H1 (cell line): ENCODE measurements around the gene PCDHA13. TPM values are rescaled to one million over a fixed set of nuclear protein-coding genes. Genes with fewer than 3 reads are reported as not detected.

Experiments
- CTCF ChIA-PET: fragments of 300-600 bp; sonication (Branson Sonifier 250); formaldehyde crosslinking; loops from one replicate; lab custom pipeline; 2021; ENCODE audit not compliant: partially characterized antibody; lab: Charles Lee
- POLR2A ChIA-PET: fragments of 300-600 bp; sonication (Branson Sonifier 250); formaldehyde crosslinking; loops from one replicate; lab custom pipeline; 2021; ENCODE audit warnings: inconsistent platforms; ENCODE audit not compliant: partially characterized antibody; lab: Charles Lee
- DNase-seq, 2 experiments: peaks; one replicate each; pipeline versions ENCODE4 v3.0.0 to v3.0.0-alpha.2; 2010 to 2022; ENCODE audit warnings: low spot score in 2 of 2, low read depth in 1 of 2, mixed read lengths in 1 of 2
- FAIRE-seq: peaks from 2 replicates; lab custom pipeline; 2011; peaks lifted over from hg19 to GRCh38; lab: Jason Lieb, UNC
- H2AFZ ChIP-seq: 2 replicates; pipeline ENCODE4 v1.8.1; 2012; ENCODE audit warnings: low read length, inconsistent platforms
- H2AK5ac ChIP-seq: 2 replicates; pipeline ENCODE4 v1.6.1; 2013; ENCODE audit warnings: low read depth, low read length
- H2BK120ac ChIP-seq: replicated peaks from 2 replicates; pipeline ENCODE3; 2013; ENCODE audit warnings: low read depth, low read length, inconsistent platforms
- H2BK12ac ChIP-seq: 2 replicates; pipeline ENCODE4 v1.6.1; 2013; ENCODE audit warnings: low read depth, low read length
- H2BK15ac ChIP-seq: 2 replicates; pipeline ENCODE4 v1.6.1; 2013; ENCODE audit warnings: low read length
- H2BK20ac ChIP-seq: 2 replicates; pipeline ENCODE4 v1.6.1; 2013; ENCODE audit warnings: low read length
- H2BK5ac ChIP-seq: 2 replicates; pipeline ENCODE4 v1.6.1; 2013; ENCODE audit warnings: low read depth, low read length
- H3K14ac ChIP-seq: 2 replicates; pipeline ENCODE4 v1.6.1; 2013; ENCODE audit warnings: inconsistent platforms; ENCODE audit not compliant: insufficient read length
- H3K18ac ChIP-seq: 2 replicates; pipeline ENCODE4 v1.6.1; 2013; ENCODE audit warnings: low read length; ENCODE audit errors: extremely low read depth
- H3K23ac ChIP-seq: 2 replicates; pipeline ENCODE4 v1.6.1; 2013; ENCODE audit warnings: inconsistent platforms; ENCODE audit not compliant: insufficient read length
- H3K23me2 ChIP-seq: 2 replicates; pipeline ENCODE4 v1.6.1; 2013; ENCODE audit warnings: low read depth, low read length
- H3K27ac ChIP-seq: 2 replicates; pipeline ENCODE4 v1.6.1; 2011; ENCODE audit warnings: low read depth, low read length, inconsistent platforms
- H3K27me3 ChIP-seq, 4 experiments: replicated peaks in 1 of 4; 1 replicate in 1 of 4; 2 replicates in 3 of 4; pipeline versions ENCODE4 v1.6.1 to v1.8.1; 2011 to 2013; ENCODE audit warnings: low read length in 3 of 4, mild to moderate bottlenecking in 3 of 4, inconsistent platforms in 2 of 4, mixed read lengths in 2 of 4, moderate library complexity in 1 of 4; ENCODE audit not compliant: control insufficient read depth in 3 of 4, insufficient read depth in 3 of 4; ENCODE audit errors: extremely low read depth in 1 of 4
- H3K36me3 ChIP-seq, 4 experiments: 2 replicates each; pipeline versions ENCODE4 v1.6.1 to v1.8.1; 2011 to 2013; ENCODE audit warnings: mild to moderate bottlenecking in 4 of 4, low read length in 3 of 4, moderate library complexity in 2 of 4, control low read depth in 1 of 4, inconsistent platforms in 1 of 4; ENCODE audit not compliant: insufficient read depth in 4 of 4, control insufficient read depth in 2 of 4
- H3K4ac ChIP-seq: replicated peaks from 2 replicates; pipeline ENCODE3; 2013; ENCODE audit warnings: low read length, low read depth, mixed read lengths, inconsistent platforms; ENCODE audit not compliant: insufficient read length
- H3K4me1 ChIP-seq, 4 experiments: replicated peaks in 1 of 4; 1 replicate in 1 of 4; 2 replicates in 3 of 4; pipeline versions ENCODE4 v1.6.1 to v1.8.1; 2011 to 2013; ENCODE audit warnings: low read length in 3 of 4, inconsistent platforms in 2 of 4, mixed read lengths in 1 of 4; ENCODE audit not compliant: insufficient read depth in 4 of 4, control insufficient read depth in 3 of 4
- H3K4me2 ChIP-seq, 2 experiments: 2 replicates each; pipeline versions ENCODE4 v1.6.1 to v1.8.1; 2011 to 2013; ENCODE audit warnings: low read depth in 2 of 2, low read length in 2 of 2, control low read depth in 1 of 2, inconsistent platforms in 1 of 2, mild to moderate bottlenecking in 1 of 2; ENCODE audit not compliant: insufficient read depth in 1 of 2
- H3K4me3 ChIP-seq, 4 experiments: fragments of 200-600, 300-600 bp in 1 of 4; sonication (generic), shearing (Covaris generic), sonication (Bioruptor Twin) in 1 of 4; 2 replicates each; pipeline versions ENCODE4 v1.5.1 to v1.8.1; 2011 to 2016; ENCODE audit warnings: low read length in 4 of 4, low read depth in 3 of 4, control low read depth in 2 of 4, inconsistent platforms in 2 of 4, mild to moderate bottlenecking in 2 of 4, mixed read lengths in 1 of 4, moderate library complexity in 1 of 4; ENCODE audit not compliant: insufficient read depth in 2 of 4; ENCODE audit errors: extremely low read depth in 1 of 4
- H3K56ac ChIP-seq: replicated peaks from 2 replicates; pipeline ENCODE3; 2013; ENCODE audit warnings: low read depth, mild to moderate bottlenecking, mixed read lengths, low read length, inconsistent platforms; ENCODE audit not compliant: insufficient read length
- H3K79me1 ChIP-seq: 2 replicates; pipeline ENCODE4 v1.6.1; 2013; ENCODE audit warnings: low read depth, low read length, control low read depth
- H3K79me2 ChIP-seq, 2 experiments: 2 replicates each; pipeline versions ENCODE4 v1.6.1 to v1.8.1; 2012 to 2013; ENCODE audit warnings: low read length in 2 of 2, mild to moderate bottlenecking in 2 of 2, inconsistent platforms in 1 of 2; ENCODE audit not compliant: insufficient read depth in 2 of 2, control insufficient read depth in 1 of 2
- H3K9ac ChIP-seq, 4 experiments: replicated peaks in 1 of 4; 1 replicate in 1 of 4; 2 replicates in 3 of 4; pipeline versions ENCODE4 v1.6.1 to v1.8.1; 2011 to 2013; ENCODE audit warnings: low read depth in 3 of 4, low read length in 3 of 4, control low read depth in 2 of 4, mild to moderate bottlenecking in 2 of 4, moderate library complexity in 2 of 4, inconsistent platforms in 1 of 4; ENCODE audit errors: extremely low read depth in 1 of 4
- H3K9me3 ChIP-seq, 2 experiments: 2 replicates each; pipeline versions ENCODE4 v1.6.1 to v1.8.1; 2012 to 2013; ENCODE audit warnings: mild to moderate bottlenecking in 2 of 2, moderate library complexity in 2 of 2, control low read depth in 1 of 2, inconsistent platforms in 1 of 2, low read depth in 1 of 2, low read length in 1 of 2, mixed read lengths in 1 of 2; ENCODE audit not compliant: insufficient read depth in 2 of 2
- H4K20me1 ChIP-seq, 2 experiments: replicated peaks in 1 of 2; 2 replicates each; pipeline versions ENCODE3 to v1.8.1; 2011 to 2013; ENCODE audit warnings: inconsistent platforms in 2 of 2, low read length in 2 of 2, mild to moderate bottlenecking in 1 of 2; ENCODE audit not compliant: insufficient read depth in 2 of 2, control insufficient read depth in 1 of 2
- H4K5ac ChIP-seq: 2 replicates; pipeline ENCODE4 v1.6.1; 2013; ENCODE audit warnings: low read length, low read depth, mixed read lengths, inconsistent platforms; ENCODE audit not compliant: insufficient read length
- H4K8ac ChIP-seq: 2 replicates; pipeline ENCODE4 v1.8.0; 2013; ENCODE audit warnings: mild to moderate bottlenecking, moderate library complexity, low read length, inconsistent platforms; ENCODE audit not compliant: insufficient read depth; ENCODE audit errors: extremely low read depth
- H4K91ac ChIP-seq: replicated peaks from 2 replicates; pipeline ENCODE3; 2013; ENCODE audit warnings: low read length, mixed read lengths, inconsistent platforms; ENCODE audit not compliant: insufficient read length
- CREB1 ChIP-seq: IDR thresholded peaks from 2 replicates; pipeline ENCODE4 v1.6.1; 2012; ENCODE audit warnings: inconsistent platforms
- TAF1 ChIP-seq: IDR thresholded peaks from 2 replicates; pipeline ENCODE4 v1.6.1; 2011; ENCODE audit warnings: mild to moderate bottlenecking, low read depth, low read length
- WGBS, 2 experiments: shearing (Covaris generic) in 1 of 2; methylation state at CpG; one replicate each; pipeline versions ENCODE4 v1.1.6 to v1.1.7; 2013 to 2015; ENCODE audit warnings: low lambda C conversion rate in 2 of 2, mixed read lengths in 2 of 2, inconsistent platforms in 1 of 2, low coverage in 1 of 2, missing lambda C conversion rate in 1 of 2; ENCODE audit not compliant: insufficient replicate concordance in 2 of 2, insufficient coverage in 1 of 2, insufficient read length in 1 of 2; ENCODE audit errors: extremely low coverage in 1 of 2, missing lambda C conversion rate in 1 of 2; 5-methylcytosine and 5-hydroxymethylcytosine counted together
- polyA plus RNA-seq, 7 experiments: library from polyadenylated mRNA; depleted of rRNA in 3 of 7; stranded (reverse) in 5 of 7; unstranded in 2 of 7; fragments of >200 nt in 5 of 7; fragments of 200-250 nt in 2 of 7; gene quantifications; 1 replicate in 5 of 7; 2 replicates in 1 of 7; 4 replicates in 1 of 7; pipeline versions ENCODE4 v1.2.1 to v1.2.3, GENCODE V29; 2011 to 2013; ENCODE audit warnings: missing spikeins in 2 of 7, mixed read lengths in 2 of 7
- total RNA-seq: library from RNA; stranded (reverse); fragmentation: NEBNext Ultra II Directional; extraction: Animal tissue kit (Norgen Biotek cat#: 25700); gene quantifications from 2 replicates; pipeline ENCODE4 v1.2.1, GENCODE V29; 2021

The PCDHA13 gene
- total and polyA plus RNA-seq, 2 of the 8 experiments (the other 6 are each of a cell fraction or from before 2014, with no cell fraction given) = 1.2 to 1.3 TPM

DNA sequence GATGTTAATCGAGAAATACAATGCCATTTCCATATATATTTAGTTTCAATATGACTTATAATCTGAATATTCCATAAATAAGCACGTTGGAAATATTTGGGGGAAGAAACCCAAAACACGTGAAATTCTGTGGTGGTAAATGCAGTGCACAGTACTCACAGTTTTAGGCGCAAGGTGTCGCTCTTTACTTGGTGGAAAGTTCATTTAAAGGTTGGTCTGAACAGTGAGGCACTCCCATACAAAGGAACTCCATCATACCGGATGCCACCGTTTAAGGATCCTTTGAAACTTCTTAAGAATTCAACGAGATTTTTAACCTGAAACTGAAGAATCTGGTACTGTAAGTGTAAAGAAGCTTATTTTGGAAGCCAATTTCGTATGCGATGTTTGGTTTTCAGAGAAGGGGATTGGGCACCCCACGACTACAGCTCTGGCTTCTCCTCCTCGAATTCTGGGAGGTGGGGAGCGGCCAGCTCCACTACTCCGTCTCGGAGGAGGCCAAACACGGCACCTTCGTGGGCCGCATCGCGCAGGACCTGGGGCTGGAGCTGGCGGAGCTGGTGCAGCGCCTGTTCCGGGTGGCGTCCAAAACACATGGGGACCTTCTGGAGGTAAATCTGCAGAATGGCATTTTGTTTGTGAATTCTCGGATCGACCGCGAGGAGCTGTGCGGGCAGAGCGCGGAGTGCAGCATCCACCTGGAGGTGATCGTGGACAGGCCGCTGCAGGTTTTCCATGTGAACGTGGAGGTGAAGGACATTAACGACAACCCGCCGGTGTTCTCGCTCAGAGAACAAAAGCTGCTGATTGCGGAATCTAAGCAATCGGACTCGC, 13.0 kb upstream of the PCDHA13 start, which contains the start of gene PCDHA11:
Gene PCDHA11, plus strand, starts transcription at position 237 of the 834 bp plus-strand sequence. Its CDS starts 147 bp downstream, at position 384.
- Histone ChIP-seq H2BK5ac (no peak within 1 kb of the TSS), H3K4me1 (no peaks in the 10 kb centered on the region), H3K4me2 (peak within 1 kb of the TSS; percentile 37 to 47), H2AK5ac (no peak within 1 kb of the TSS), H4K20me1 (no peaks in the 10 kb centered on the region), H3K27me3 (no peaks in the 10 kb centered on the region), H3K27ac (peak within 1 kb of the TSS; percentile 37; the same call in 1 of the 2 replicates), H3K79me2 (peaks cover 0 to 19% of the 10 kb centered on the region in 2 experiments; a peak in 2 of 4 replicates), H3K4me3 (peak within 1 kb of the TSS; percentile 54 to 66 (median 58)), H3K4ac (no peak within 1 kb of the TSS), H4K5ac (peak within 1 kb of the TSS; percentile 7), H2BK12ac (no peak within 1 kb of the TSS), H3K23ac (no peak within 1 kb of the TSS), H2BK120ac (no peak within 1 kb of the TSS), H3K56ac (no peak within 1 kb of the TSS), H3K9ac (peak within 1 kb of the TSS; percentile 31 to 57 (median 47); a peak in 6 of 7 replicates), H4K8ac (peak within 1 kb of the TSS; percentile 58; the same call in 1 of the 2 replicates), H3K36me3 (peaks cover 0 to 15% (median 0%) of the 10 kb centered on the region in 4 experiments; a peak in 3 of 8 replicates), H3K14ac (no peak within 1 kb of the TSS), H3K23me2 (no peaks in the 10 kb centered on the region), H3K79me1 (no peaks in the 10 kb centered on the region), H3K18ac (no peak within 1 kb of the TSS; the same call in 1 of the 2 replicates), H2AFZ (peak within 1 kb of the TSS; percentile 11; the same call in 1 of the 2 replicates), H2BK20ac (no peak within 1 kb of the TSS), H2BK15ac (no peak within 1 kb of the TSS), H3K9me3 (peaks cover 0 to 13% of the 10 kb centered on the region in 2 experiments; a peak in 1 of 4 replicates), H4K91ac (no peak within 1 kb of the TSS)
- DNase-seq = no peak
- ChIA-PET CTCF (interaction anchor here (0.6 to 9.3 kb wide), 50 partner anchors 9 to 286 kb away, joined by 3 to 141 read pairs (median 5); partner anchors contain the start of genes PCDHA1, PCDHA10, PCDHA13 and PCDHA4), POLR2A (interaction anchor here (0.6 to 2.4 kb wide), 13 partner anchors 8 to 226 kb away, joined by 3 to 14 read pairs (median 6); partner anchors contain the start of genes PCDHA10, PCDHA6, PCDHB1 and PCDHB2)
- 41% methylated on average over 37 of the region's 41 CpGs; no CpG with 5 or more reads in 1 of the 2 experiments for WGBS, 2 experiments
- peak; percentile 63 for FAIRE-seq
- TF ChIP-seq TAF1 (peak; percentile 52; the same call in 1 of the 2 replicates), CREB1 (0 out of 2 replicates have a peak, but pooled peaks have one; percentile 23)
